Chondrocyte (in vitro differentiated cells): Measurements from ENCODE around the gene CAPN2. TPM values are rescaled to one million over a fixed set of nuclear protein-coding genes. Genes with fewer than 3 reads are reported as not detected.

ENCODE experiments used
- DNase-seq: peaks from one replicate; pipeline ENCODE4 v3.0.0; 2021; ENCODE audit warnings: mixed read lengths, low spot score
- H3K27ac Mint-ChIP-seq: one replicate; pipeline ENCODE4 v1.8.0; 2021; ENCODE audit warnings: mild to moderate bottlenecking, moderate library complexity, mixed read lengths; ENCODE audit not compliant: unreplicated experiment
- H3K27me3 Mint-ChIP-seq: 2 replicates; pipeline ENCODE4 v1.8.0; 2021; ENCODE audit warnings: low read depth, mixed read lengths
- H3K36me3 Mint-ChIP-seq: 2 replicates; pipeline ENCODE4 v1.8.0; 2021; ENCODE audit warnings: low read depth, mixed read lengths
- H3K4me1 Mint-ChIP-seq: 2 replicates; pipeline ENCODE4 v1.8.0; 2021; ENCODE audit warnings: low read depth, mild to moderate bottlenecking, mixed read lengths
- H3K4me3 Mint-ChIP-seq: one replicate; pipeline ENCODE4 v1.8.0; 2021; ENCODE audit warnings: mild to moderate bottlenecking, moderate library complexity, mixed read lengths; ENCODE audit not compliant: unreplicated experiment
- H3K9me3 Mint-ChIP-seq: 2 replicates; pipeline ENCODE4 v1.8.0; 2021; ENCODE audit warnings: low read depth, mixed read lengths
- CTCF ChIP-seq: fragments of 200-600 bp; sonication (generic); IDR thresholded peaks from 2 replicates; pipeline ENCODE4 v1.5.0; 2021; ENCODE audit warnings: antibody characterized with exemption, mild to moderate bottlenecking, moderate library complexity
- total RNA-seq: library from RNA; stranded (reverse); gene quantifications from 3 replicates; pipeline ENCODE4 v1.2.1, GENCODE V29; 2021

The CAPN2 gene
- total RNA-seq, 1 donor from 2014 or later, result 241 TPM

- H3K36me3 Mint-ChIP-seq, result no peaks in the 10 kb centered on the region
- H3K4me3 Mint-ChIP-seq, result no peak overlapping the region
- H3K9me3 Mint-ChIP-seq, result no peaks in the 10 kb centered on the region
- no peak overlapping the region for H3K27ac Mint-ChIP-seq
- no peak for TF ChIP-seq CTCF
- H3K4me1 Mint-ChIP-seq, result no peaks in the 10 kb centered on the region
- peaks cover 17% of the 10 kb centered on the region for H3K27me3 Mint-ChIP-seq
- DNase-seq, result no peak
Measured at GRCh38 chr1:223669003-223669795, 43.1 kb upstream of the CAPN2 start.

GRCh38 chr1:223670458-223671159, 41.7 kb upstream of the CAPN2 start:
- DNase-seq, result no peak
- TF ChIP-seq CTCF, result peak; percentile 61
- peaks cover 6% of the 10 kb centered on the region for H3K9me3 Mint-ChIP-seq
- H3K27ac Mint-ChIP-seq, result no peak overlapping the region
- H3K36me3 Mint-ChIP-seq, result peaks cover 4% of the 10 kb centered on the region
- H3K4me3 Mint-ChIP-seq, result no peak overlapping the region
- H3K4me1 Mint-ChIP-seq, result no peaks in the 10 kb centered on the region
- H3K27me3 Mint-ChIP-seq, result peaks cover 16% of the 10 kb centered on the region

GRCh38 chr1:223674119-223674890, 38.0 kb upstream of the CAPN2 start:
- no peak for DNase-seq
- H3K4me3 Mint-ChIP-seq, result no peak overlapping the region
- H3K36me3 Mint-ChIP-seq, result peaks cover 4% of the 10 kb centered on the region
- no peak for TF ChIP-seq CTCF
- no peaks in the 10 kb centered on the region for H3K4me1 Mint-ChIP-seq
- H3K27ac Mint-ChIP-seq, result no peak overlapping the region
- peaks cover 9% of the 10 kb centered on the region for H3K9me3 Mint-ChIP-seq
- peaks cover 12% of the 10 kb centered on the region for H3K27me3 Mint-ChIP-seq

- H3K9me3 Mint-ChIP-seq, result peaks cover 9% of the 10 kb centered on the region
- no peak for TF ChIP-seq CTCF
- H3K27ac Mint-ChIP-seq, result no peak overlapping the region
- peaks cover 29% of the 10 kb centered on the region for H3K27me3 Mint-ChIP-seq
- peaks cover 4% of the 10 kb centered on the region for H3K36me3 Mint-ChIP-seq
- no peak for DNase-seq
- no peaks in the 10 kb centered on the region for H3K4me1 Mint-ChIP-seq
- H3K4me3 Mint-ChIP-seq, result no peak overlapping the region
Measured at GRCh38 chr1:223678841-223679240, 33.5 kb upstream of the CAPN2 start.

- Mint-ChIP-seq H3K9me3 (peaks cover 3% of the 10 kb centered on the region), H3K27me3 (peaks cover 38% of the 10 kb centered on the region), H3K27ac (no peak overlapping the region), H3K4me3 (no peak overlapping the region), H3K4me1 (no peaks in the 10 kb centered on the region), H3K36me3 (no peaks in the 10 kb centered on the region)
- no peak for DNase-seq
- no peak for TF ChIP-seq CTCF
Measured at GRCh38 chr1:223680188-223680587, 32.2 kb upstream of the CAPN2 start.
